ENCODE results near the gene MINK1.

DNA sequence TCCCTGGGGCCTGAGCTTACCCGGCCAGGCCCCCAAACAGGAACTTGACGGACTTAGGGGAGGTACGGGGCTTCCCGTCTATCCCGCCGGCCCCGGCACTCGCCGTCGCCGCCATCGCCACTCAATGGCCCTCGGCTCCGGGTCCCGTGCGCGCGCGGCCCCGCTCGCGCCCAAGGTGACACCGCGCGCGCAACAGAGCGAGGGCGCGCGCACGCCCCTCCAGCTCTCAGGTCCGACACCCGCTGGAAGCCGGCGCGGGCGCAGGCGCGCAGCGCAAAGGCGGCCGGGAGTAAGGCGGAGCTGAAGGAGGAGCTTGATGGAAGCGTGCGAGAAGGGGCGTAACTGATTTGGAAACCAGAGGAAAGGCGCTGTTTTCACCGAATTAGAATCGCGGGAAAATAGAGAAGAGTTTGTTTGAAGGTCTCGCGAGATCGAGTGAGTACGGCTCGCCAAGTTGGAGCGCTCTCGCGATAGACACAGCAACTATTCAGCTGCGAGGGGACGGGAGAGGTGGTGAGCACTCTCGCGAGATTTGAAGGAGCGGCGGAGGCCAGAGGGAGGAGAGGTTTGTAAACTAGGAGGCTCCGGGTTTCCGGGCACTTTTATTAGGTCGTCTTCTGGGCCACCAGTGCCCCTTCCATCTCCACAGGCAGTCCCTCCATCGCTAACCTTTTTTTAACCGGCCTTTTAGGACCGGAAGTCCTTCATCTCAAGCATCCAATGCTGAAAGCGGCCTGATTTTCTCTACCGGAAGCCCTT is 106.8 kb downstream of the MINK1 start, which contains the start of the genes RNF167 and SLC25A11:
- TF ChIP-seq, protein P1, sequence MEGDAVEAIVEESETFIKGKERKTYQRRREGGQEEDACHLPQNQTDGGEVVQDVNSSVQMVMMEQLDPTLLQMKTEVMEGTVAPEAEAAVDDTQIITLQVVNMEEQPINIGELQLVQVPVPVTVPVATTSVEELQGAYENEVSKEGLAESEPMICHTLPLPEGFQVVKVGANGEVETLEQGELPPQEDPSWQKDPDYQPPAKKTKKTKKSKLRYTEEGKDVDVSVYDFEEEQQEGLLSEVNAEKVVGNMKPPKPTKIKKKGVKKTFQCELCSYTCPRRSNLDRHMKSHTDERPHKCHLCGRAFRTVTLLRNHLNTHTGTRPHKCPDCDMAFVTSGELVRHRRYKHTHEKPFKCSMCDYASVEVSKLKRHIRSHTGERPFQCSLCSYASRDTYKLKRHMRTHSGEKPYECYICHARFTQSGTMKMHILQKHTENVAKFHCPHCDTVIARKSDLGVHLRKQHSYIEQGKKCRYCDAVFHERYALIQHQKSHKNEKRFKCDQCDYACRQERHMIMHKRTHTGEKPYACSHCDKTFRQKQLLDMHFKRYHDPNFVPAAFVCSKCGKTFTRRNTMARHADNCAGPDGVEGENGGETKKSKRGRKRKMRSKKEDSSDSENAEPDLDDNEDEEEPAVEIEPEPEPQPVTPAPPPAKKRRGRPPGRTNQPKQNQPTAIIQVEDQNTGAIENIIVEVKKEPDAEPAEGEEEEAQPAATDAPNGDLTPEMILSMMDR (IDR thresholded peaks at IDR 0.05), result no peak
- TF ChIP-seq ZFX (IDR thresholded peaks at IDR 0.05; ENCODE audit: borderline replicate concordance), result no peak

All from 22Rv1 (cell line).